ENCODE measurements around the gene MND1.
"Not testable (repeated sequence)": the region's sequence is repeated elsewhere in the genome, so short reads cannot be mapped to it uniquely, and the experiment has no call there.

MND1 gene

GRCh38 chr4:153413842-153414241 is 69.4 kb downstream of the MND1 start:
- TF ChIP-seq CTCF (conservative IDR thresholded peaks at IDR 0.05; ENCODE audit: low read depth) = no peak
- no peak for DNase-seq (ENCODE audit: low spot score)
- H3K27ac ChIP-seq = no peak overlapping the region
- ChIA-PET CTCF (no interaction called here), POLR2A (ENCODE audit: low non-redundant PET) (no interaction called here)

GRCh38 chr4:153416456-153416855 is 72.0 kb downstream of the MND1 start:
- H3K27ac ChIP-seq; POLR2A ChIA-PET (ENCODE audit: low non-redundant PET); DNase-seq (ENCODE audit: low spot score): not testable (repeated sequence)
- CTCF ChIA-PET = interaction anchor here (0.6 to 1.1 kb wide), 2 partner anchors 16 to 65 kb away, joined by 5 to 6 read pairs; no protein-coding TSS in a partner anchor

- ChIA-PET CTCF (no interaction called here), POLR2A (ENCODE audit: low non-redundant PET) (no interaction called here)
- DNase-seq (ENCODE audit: low spot score) = no peak
- H3K27ac ChIP-seq = no peak overlapping the region
- no peak for TF ChIP-seq CTCF (conservative IDR thresholded peaks at IDR 0.05; ENCODE audit: low read depth)
Observed at GRCh38 chr4:153418121-153418520, 73.6 kb downstream of the MND1 start.

GRCh38 chr4:153418558-153418957 is 74.1 kb downstream of the MND1 start:
- no peak overlapping the region for H3K27ac ChIP-seq
- DNase-seq (ENCODE audit: low spot score) = no peak
- ChIA-PET CTCF (no interaction called here), POLR2A (ENCODE audit: low non-redundant PET) (no interaction called here)
- TF ChIP-seq CTCF (conservative IDR thresholded peaks at IDR 0.05; ENCODE audit: low read depth) = no peak

- no peak overlapping the region for H3K27ac ChIP-seq
- CTCF ChIA-PET = no interaction called here
- no peak for DNase-seq (ENCODE audit: low spot score)
- POLR2A ChIA-PET (ENCODE audit: low non-redundant PET) = no interaction called here
- TF ChIP-seq CTCF (conservative IDR thresholded peaks at IDR 0.05; ENCODE audit: low read depth) = no peak
Observed at GRCh38 chr4:153419029-153419428, 74.5 kb downstream of the MND1 start.

- CTCF ChIA-PET = no interaction called here
- no peak for TF ChIP-seq CTCF (conservative IDR thresholded peaks at IDR 0.05; ENCODE audit: low read depth)
- H3K27ac ChIP-seq = no peak overlapping the region
- no peak for DNase-seq (ENCODE audit: low spot score)
- POLR2A ChIA-PET (ENCODE audit: low non-redundant PET) = no interaction called here
Observed at GRCh38 chr4:153419673-153420278, 75.3 kb downstream of the MND1 start.

- H3K27ac ChIP-seq = no peak overlapping the region
- no peak for DNase-seq (ENCODE audit: low spot score)
Observed at GRCh38 chr4:153420361-153420760, 75.9 kb downstream of the MND1 start.

More at GRCh38 chr4:153420361-153420760, 75.9 kb downstream of the MND1 start:
- POLR2A ChIA-PET (ENCODE audit: low non-redundant PET) = no interaction called here
- no peak for TF ChIP-seq CTCF (conservative IDR thresholded peaks at IDR 0.05; ENCODE audit: low read depth)
- CTCF ChIA-PET = no interaction called here

Measured in RWPE1 (cell line).